ENCODE measurements around the gene SUSD5. TPM values are rescaled to one million over a fixed set of nuclear protein-coding genes. Genes with fewer than 3 reads are reported as not detected.

SUSD5 gene
- total RNA-seq, 1 donor from 2014 or later: 0.80 TPM

DNA sequence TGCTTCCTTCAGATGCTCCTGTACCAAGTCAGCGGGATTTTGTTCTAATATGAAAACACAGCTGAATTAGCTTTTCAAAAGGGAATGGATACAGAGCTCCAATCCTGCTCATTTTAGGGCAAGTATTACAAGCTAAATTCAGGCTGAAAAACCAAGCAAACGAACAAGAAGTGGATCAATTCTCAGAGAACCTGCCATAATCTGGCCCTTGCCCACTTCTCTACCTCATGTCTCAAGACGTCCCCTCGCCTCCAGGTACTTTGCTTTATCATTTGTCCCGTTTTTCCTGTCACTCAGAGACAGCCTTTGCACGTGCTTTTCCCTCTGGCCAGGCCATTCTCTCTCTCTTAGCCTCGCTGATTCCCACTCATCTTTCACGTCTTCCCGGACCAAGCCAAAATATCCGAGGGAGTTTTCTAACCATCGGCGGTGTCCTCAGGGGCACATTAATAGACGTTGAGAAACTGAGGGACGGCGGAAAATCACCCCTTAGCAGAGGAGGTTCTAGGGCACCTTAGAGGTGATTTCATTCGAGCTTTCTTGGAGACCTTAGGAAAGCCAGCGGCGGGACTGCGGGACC lies 654 bp downstream of the SUSD5 start:
- no peak for DNase-seq
- peaks cover 45% of the 10 kb centered on the region for H3K27me3 ChIP-seq (ENCODE audit: low read depth)
- no peaks in the 10 kb centered on the region for H3K36me3 ChIP-seq
- intact Hi-C loops (cut with micrococcal nuclease): no loop called here
- peak overlapping the region; percentile 68 for H3K4me3 ChIP-seq
- H3K27ac ChIP-seq (replicated peaks): no peak overlapping the region
- no peaks in the 10 kb centered on the region for H3K9me3 ChIP-seq (replicated peaks)
- TF ChIP-seq CTCF (IDR thresholded peaks at IDR 0.05; ENCODE audit: borderline replicate concordance): no peak
- peaks cover 16% of the 10 kb centered on the region for H3K4me1 ChIP-seq

DNA sequence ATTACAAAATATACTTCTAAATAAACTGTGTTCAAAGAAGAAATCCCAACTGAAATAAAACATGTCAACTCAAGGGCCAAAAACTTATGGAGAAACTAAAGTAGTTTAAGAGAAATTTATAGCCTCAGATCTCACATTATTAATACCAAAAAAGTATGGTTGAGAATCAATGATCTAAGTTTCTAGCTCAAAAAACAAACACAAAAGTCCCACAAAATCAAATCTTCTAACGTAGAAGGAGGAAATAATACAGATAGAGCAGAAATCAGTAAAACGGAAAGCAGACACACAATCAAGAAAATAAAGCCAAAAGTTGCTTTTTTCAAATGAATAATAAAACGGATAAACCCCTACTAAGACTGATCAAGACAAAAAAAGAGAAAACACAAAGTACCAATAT lies 2.9 kb downstream of the SUSD5 start:
- TF ChIP-seq CTCF (IDR thresholded peaks at IDR 0.05; ENCODE audit: borderline replicate concordance): no peak
- intact Hi-C loops (cut with micrococcal nuclease): no loop called here
- H3K27ac ChIP-seq (replicated peaks): no peak overlapping the region
- H3K4me3 ChIP-seq: no peak overlapping the region
- H3K4me1 ChIP-seq: peaks cover 16% of the 10 kb centered on the region
- no peaks in the 10 kb centered on the region for H3K9me3 ChIP-seq (replicated peaks)
- DNase-seq: no peak
- no peaks in the 10 kb centered on the region for H3K36me3 ChIP-seq
- peaks cover 45% of the 10 kb centered on the region for H3K27me3 ChIP-seq (ENCODE audit: low read depth)

GRCh38 chr3:33212406-33212805 lies 6.2 kb downstream of the SUSD5 start:
- no peak for TF ChIP-seq CTCF (IDR thresholded peaks at IDR 0.05; ENCODE audit: borderline replicate concordance)
- no peaks in the 10 kb centered on the region for H3K4me1 ChIP-seq
- H3K27me3 ChIP-seq (ENCODE audit: low read depth): peaks cover 21% of the 10 kb centered on the region
- H3K36me3 ChIP-seq: no peaks in the 10 kb centered on the region
- H3K9me3 ChIP-seq (replicated peaks): peaks cover 20% of the 10 kb centered on the region
- no peak for DNase-seq
- intact Hi-C loops (cut with micrococcal nuclease): no loop called here
- H3K4me3 ChIP-seq: no peak overlapping the region
- H3K27ac ChIP-seq (replicated peaks): no peak overlapping the region

DNA sequence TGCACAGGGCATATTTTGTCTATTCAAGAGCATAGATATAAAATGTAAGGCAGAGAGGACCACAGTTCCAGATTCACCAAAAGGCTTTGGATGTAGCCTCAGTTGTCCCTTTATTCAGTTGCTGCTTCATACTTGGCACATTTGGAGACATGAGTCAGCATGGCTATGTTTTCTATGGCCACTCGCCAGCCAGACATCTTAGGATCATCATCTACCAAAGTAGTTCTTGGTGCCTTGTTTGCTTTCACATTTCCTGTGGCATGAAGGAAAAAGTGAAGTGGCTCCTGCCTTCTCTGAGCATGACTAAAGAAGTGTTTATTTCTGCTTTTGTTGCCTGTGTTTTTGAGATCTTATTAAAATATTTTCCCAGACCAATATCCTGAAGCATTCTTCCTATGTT lies 7.2 kb downstream of the SUSD5 start:
- TF ChIP-seq CTCF (IDR thresholded peaks at IDR 0.05; ENCODE audit: borderline replicate concordance): no peak
- no peak for DNase-seq
- Histone ChIP-seq H3K36me3 (no peaks in the 10 kb centered on the region), H3K9me3 (replicated peaks) (peaks cover 20% of the 10 kb centered on the region), H3K4me3 (no peak overlapping the region), H3K27ac (replicated peaks) (no peak overlapping the region), H3K4me1 (no peaks in the 10 kb centered on the region), H3K27me3 (ENCODE audit: low read depth) (peaks cover 11% of the 10 kb centered on the region)
- intact Hi-C loops (cut with micrococcal nuclease): no loop called here

DNA sequence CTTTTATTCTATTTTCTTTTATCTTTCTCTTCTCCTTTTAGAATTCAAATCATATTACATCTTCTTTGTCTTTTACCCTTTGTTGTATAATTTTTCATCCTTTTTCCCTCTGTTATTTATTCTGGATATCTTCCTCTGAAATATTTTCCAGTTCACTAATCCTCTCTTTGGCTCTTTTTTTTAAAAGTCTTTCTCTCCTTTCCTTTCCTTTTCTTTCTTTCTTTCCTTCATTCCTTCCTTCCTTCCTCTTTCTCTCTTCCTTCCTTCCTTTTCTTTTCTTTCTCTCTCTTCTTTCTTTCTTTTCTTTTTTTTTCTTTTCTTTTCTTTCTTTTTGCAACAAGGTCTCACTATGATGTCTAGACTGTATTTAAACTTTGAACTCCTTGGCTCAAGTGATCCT lies 9.3 kb downstream of the SUSD5 start:
- H3K4me1 ChIP-seq: no peaks in the 10 kb centered on the region
- peaks cover 20% of the 10 kb centered on the region for H3K9me3 ChIP-seq (replicated peaks)
- TF ChIP-seq CTCF (IDR thresholded peaks at IDR 0.05; ENCODE audit: borderline replicate concordance): no peak
- no peaks in the 10 kb centered on the region for H3K27me3 ChIP-seq (ENCODE audit: low read depth)
- intact Hi-C loops (cut with micrococcal nuclease): no loop called here
- no peak overlapping the region for H3K4me3 ChIP-seq
- no peaks in the 10 kb centered on the region for H3K36me3 ChIP-seq
- no peak overlapping the region for H3K27ac ChIP-seq (replicated peaks)
- no peak for DNase-seq

Measured in left ventricle myocardium inferior (tissue), 1 donor.